Activated naive CD8-positive, alpha-beta T cell treated with anti-CD3 and anti-CD28 coated beads, Interleukin-2, amount 10 ng/mL, durations not matched to agents 7 days and 5 days (primary cell): Measurements from ENCODE around the gene RAB3C. TPM values are rescaled to one million over a fixed set of nuclear protein-coding genes. Genes with fewer than 3 reads are reported as not detected.

ENCODE experiments used
- ATAC-seq: fragments of 150-1000 bp; cut with Tn5 transposase; one replicate; pipeline ENCODE4 v1.10.0; 2021; ENCODE audit warnings: low read depth, moderate library complexity
- POLR2A ChIA-PET: fragments of 350-600 bp; sonication (Branson Sonifier 250); formaldehyde crosslinking; loops from one replicate; lab custom pipeline; 2021; ENCODE audit warnings: antibody characterized with exemption; lab: Charles Lee
- DNase-seq: peaks from one replicate; pipeline ENCODE4 v3.0.0; 2021
- H3K27ac Mint-ChIP-seq: one replicate; pipeline ENCODE4 v1.8.0; 2022; ENCODE audit warnings: mild to moderate bottlenecking, mixed read lengths
- H3K27me3 Mint-ChIP-seq: one replicate; pipeline ENCODE4 v1.8.0; 2022; ENCODE audit warnings: mild to moderate bottlenecking, moderate library complexity, mixed read lengths
- H3K36me3 Mint-ChIP-seq: one replicate; pipeline ENCODE4 v1.8.0; 2021; ENCODE audit warnings: mild to moderate bottlenecking, mixed read lengths
- H3K4me1 Mint-ChIP-seq: one replicate; pipeline ENCODE4 v1.8.0; 2021; ENCODE audit warnings: mixed read lengths
- H3K4me3 Mint-ChIP-seq: one replicate; pipeline ENCODE4 v1.8.0; 2022; ENCODE audit warnings: mild to moderate bottlenecking, moderate library complexity, mixed read lengths
- H3K9me3 Mint-ChIP-seq: one replicate; pipeline ENCODE4 v1.8.0; 2021; ENCODE audit warnings: mixed read lengths
- total RNA-seq, 2 experiments: library from RNA; stranded (reverse); gene quantifications; one replicate each; pipeline ENCODE4 v1.2.3, GENCODE V29; 2021

Gene RAB3C
- total RNA-seq, 2 experiments from 2014 or later: not detected

DNA sequence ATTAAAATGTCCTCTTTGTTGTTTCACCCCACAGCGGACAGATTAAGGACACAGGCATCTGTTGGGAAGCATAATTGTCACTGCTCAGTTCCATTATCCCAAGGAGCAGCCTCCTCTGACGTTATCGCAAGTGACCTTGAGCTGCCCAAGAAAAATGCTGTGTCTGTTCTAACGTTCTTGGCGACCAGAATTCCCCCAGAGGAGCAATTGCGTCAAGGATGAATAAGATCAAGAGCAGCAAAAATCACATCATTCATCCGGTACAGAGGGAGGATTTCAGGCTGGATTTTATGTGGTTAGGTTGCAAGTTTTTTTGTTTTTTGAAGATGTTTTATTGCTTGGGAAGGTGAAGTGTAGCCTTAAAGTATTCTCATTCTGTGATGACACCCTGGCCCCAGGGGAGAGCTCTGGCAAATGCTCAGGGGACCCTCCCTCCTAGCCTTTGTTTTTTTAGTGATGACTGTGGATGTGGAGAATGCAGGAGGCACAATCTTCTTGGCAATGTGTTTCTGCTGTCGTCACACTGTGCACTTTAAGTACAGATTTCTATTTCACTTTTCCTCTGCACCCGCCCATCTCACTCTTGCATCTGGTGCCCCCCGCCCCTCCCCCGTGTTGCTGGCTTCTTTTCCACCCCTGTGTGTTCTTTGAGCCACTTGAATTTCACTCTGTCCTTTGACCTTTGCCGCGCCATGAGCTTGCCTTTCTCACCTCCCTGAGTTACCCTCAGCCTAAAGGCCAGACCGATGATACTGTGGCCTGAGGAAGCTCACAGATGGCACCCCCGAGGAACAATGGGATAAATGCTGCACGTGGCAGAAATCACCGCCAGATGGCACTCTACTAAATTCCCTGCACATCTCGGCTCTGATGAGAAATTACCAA is 308.5 kb downstream of the RAB3C start:
- POLR2A ChIA-PET: interaction anchor here (0.7 kb wide), 1 partner anchor 838 kb away, joined by 3 read pairs; no protein-coding TSS in a partner anchor
- Mint-ChIP-seq H3K27ac (no peak overlapping the region), H3K27me3 (peaks cover 4% of the 10 kb centered on the region), H3K36me3 (no peaks in the 10 kb centered on the region), H3K4me3 (no peak overlapping the region), H3K9me3 (no peaks in the 10 kb centered on the region), H3K4me1 (peaks cover 19% of the 10 kb centered on the region)
- ATAC-seq (no peak), DNase-seq (peak; percentile 55)

DNA sequence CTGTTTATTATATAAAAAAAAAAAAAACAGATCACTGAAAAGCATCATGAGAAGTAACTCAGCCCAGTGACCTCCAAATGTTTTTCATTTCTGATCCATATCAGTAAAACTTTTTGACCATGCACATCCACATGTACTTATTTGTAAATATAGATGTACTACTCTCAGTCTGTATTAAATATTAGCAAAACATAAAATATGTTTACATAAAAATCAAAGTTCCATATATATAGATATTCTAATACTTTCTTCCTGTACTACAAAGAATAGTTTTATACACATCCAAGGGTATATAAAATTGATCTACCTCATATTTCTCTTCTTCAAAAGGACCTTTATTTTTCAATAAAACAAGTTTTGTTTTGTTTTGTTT is 309.1 kb downstream of the RAB3C start:
- H3K27me3 Mint-ChIP-seq: peaks cover 4% of the 10 kb centered on the region
- H3K4me3 Mint-ChIP-seq: no peak overlapping the region
- H3K9me3 Mint-ChIP-seq: no peaks in the 10 kb centered on the region
- peaks cover 13% of the 10 kb centered on the region for H3K4me1 Mint-ChIP-seq
- no peak overlapping the region for H3K27ac Mint-ChIP-seq
- H3K36me3 Mint-ChIP-seq: no peaks in the 10 kb centered on the region
- no peak for ATAC-seq
- POLR2A ChIA-PET: interaction anchor here (0.7 kb wide), 1 partner anchor 838 kb away, joined by 3 read pairs; no protein-coding TSS in a partner anchor
- no peak for DNase-seq

DNA sequence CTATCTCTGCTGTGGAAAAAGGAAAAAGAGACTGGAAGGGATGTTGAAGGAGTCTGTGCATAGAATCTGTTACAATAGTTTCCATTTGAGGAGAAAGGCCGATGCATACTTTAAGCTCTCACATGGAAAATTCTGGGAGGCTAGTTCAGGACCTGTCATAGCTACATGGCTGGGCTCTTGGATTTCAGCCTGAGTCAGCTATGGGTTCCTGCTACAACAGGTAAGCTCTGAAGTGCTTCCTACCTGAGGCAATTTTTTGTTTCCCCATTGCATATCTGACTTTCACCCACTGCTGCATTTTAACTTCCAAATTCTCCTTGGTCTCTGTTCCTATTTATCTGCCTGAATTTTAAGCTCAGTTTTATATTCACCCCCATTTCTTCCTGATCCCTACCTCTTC is 310.7 kb downstream of the RAB3C start:
- ATAC-seq (no peak), DNase-seq (no peak)
- H3K4me3 Mint-ChIP-seq: no peak overlapping the region
- H3K4me1 Mint-ChIP-seq: peaks cover 4% of the 10 kb centered on the region
- H3K27ac Mint-ChIP-seq: no peak overlapping the region
- H3K27me3 Mint-ChIP-seq: peaks cover 4% of the 10 kb centered on the region
- POLR2A ChIA-PET: no interaction called here
- no peaks in the 10 kb centered on the region for H3K9me3 Mint-ChIP-seq
- no peaks in the 10 kb centered on the region for H3K36me3 Mint-ChIP-seq

DNA sequence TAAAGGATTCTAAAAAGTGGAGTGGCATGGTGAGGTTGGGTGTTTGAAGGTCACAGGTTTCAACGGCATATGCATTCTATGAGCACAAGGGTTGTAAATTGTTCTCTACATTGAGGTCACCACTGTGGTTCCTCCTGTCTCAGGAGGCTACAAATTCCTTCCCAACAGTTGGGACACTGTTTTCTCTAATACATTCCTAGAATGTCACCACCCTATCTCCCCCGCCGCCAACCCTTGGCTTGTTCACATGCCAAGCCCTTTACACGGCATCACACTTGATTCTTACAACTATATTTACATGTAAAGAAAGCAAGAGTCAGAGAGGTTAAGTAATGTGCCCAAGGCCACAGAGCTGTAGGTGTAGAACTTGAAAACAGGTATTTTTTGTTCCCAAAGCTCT is 315.1 kb downstream of the RAB3C start:
- peaks cover 5% of the 10 kb centered on the region for H3K27me3 Mint-ChIP-seq
- H3K9me3 Mint-ChIP-seq: no peaks in the 10 kb centered on the region
- DNase-seq (no peak), ATAC-seq (no peak)
- no peak overlapping the region for H3K4me3 Mint-ChIP-seq
- H3K4me1 Mint-ChIP-seq: no peaks in the 10 kb centered on the region
- H3K27ac Mint-ChIP-seq: no peak overlapping the region
- POLR2A ChIA-PET: no interaction called here
- H3K36me3 Mint-ChIP-seq: no peaks in the 10 kb centered on the region

DNA sequence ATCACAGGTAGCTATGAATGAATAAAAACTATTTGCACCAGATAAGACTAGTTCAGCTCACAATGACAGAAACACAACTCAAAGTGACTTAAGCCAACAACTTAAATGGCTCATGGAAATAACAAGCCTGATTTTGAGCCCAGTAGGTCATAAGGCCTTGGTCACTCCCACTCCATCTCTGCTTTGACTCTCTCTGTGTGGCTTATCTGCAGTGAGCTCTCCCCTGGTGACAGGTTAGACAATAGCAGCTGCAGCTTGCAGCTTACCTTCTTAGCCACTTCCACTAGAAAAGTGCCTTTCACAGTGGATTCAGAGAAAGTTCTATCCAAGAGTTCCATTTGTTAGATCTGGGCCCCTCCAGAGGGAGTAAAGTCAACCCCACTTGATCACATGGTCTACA is 315.7 kb downstream of the RAB3C start:
- no peak for ATAC-seq
- Mint-ChIP-seq H3K4me3 (no peak overlapping the region), H3K36me3 (no peaks in the 10 kb centered on the region), H3K27me3 (peaks cover 8% of the 10 kb centered on the region), H3K27ac (no peak overlapping the region), H3K9me3 (no peaks in the 10 kb centered on the region), H3K4me1 (no peaks in the 10 kb centered on the region)
- no peak for DNase-seq
- POLR2A ChIA-PET: no interaction called here

- Mint-ChIP-seq H3K9me3 (no peaks in the 10 kb centered on the region), H3K4me1 (no peaks in the 10 kb centered on the region), H3K27me3 (peaks cover 8% of the 10 kb centered on the region), H3K27ac (no peak overlapping the region), H3K36me3 (no peaks in the 10 kb centered on the region), H3K4me3 (no peak overlapping the region)
- no peak for DNase-seq
- no peak for ATAC-seq
- POLR2A ChIA-PET: no interaction called here
Observed at GRCh38 chr5:58901271-58901670, 318.4 kb downstream of the RAB3C start.

GRCh38 chr5:58902305-58902704 is 319.4 kb downstream of the RAB3C start:
- no peaks in the 10 kb centered on the region for H3K36me3 Mint-ChIP-seq
- H3K27ac Mint-ChIP-seq: no peak overlapping the region
- no peak for DNase-seq
- H3K4me3 Mint-ChIP-seq: no peak overlapping the region
- no peak for ATAC-seq
- no peaks in the 10 kb centered on the region for H3K4me1 Mint-ChIP-seq
- H3K9me3 Mint-ChIP-seq: peaks cover 3% of the 10 kb centered on the region
- POLR2A ChIA-PET: no interaction called here
- peaks cover 8% of the 10 kb centered on the region for H3K27me3 Mint-ChIP-seq

DNA sequence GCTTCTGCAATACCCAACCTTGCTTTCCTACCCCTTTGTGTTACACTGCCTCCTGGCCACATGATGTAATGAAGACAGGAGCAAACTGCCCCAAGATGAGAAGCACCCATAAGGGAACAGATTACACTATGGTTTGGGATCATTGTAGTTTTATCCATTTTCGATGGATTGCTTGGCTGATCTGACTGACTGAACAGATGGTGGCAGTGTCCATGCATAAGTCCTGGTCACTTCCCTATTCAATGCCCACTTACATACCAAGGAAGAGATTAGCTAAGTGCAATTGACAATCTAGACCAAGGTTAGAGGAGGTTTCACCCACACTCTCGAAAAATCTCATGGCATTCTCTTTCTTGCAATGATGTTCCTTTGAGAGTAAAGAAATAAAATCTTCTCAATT is 319.9 kb downstream of the RAB3C start:
- POLR2A ChIA-PET: no interaction called here
- no peak for ATAC-seq
- Mint-ChIP-seq H3K27ac (no peak overlapping the region), H3K4me1 (no peaks in the 10 kb centered on the region), H3K36me3 (no peaks in the 10 kb centered on the region), H3K9me3 (peaks cover 3% of the 10 kb centered on the region), H3K4me3 (no peak overlapping the region), H3K27me3 (peaks cover 8% of the 10 kb centered on the region)
- DNase-seq: no peak

- POLR2A ChIA-PET: no interaction called here
- Mint-ChIP-seq H3K27ac (no peak overlapping the region), H3K4me3 (no peak overlapping the region), H3K9me3 (peaks cover 3% of the 10 kb centered on the region), H3K36me3 (no peaks in the 10 kb centered on the region), H3K27me3 (peaks cover 8% of the 10 kb centered on the region), H3K4me1 (no peaks in the 10 kb centered on the region)
- no peak for DNase-seq
- ATAC-seq: no peak
Observed at GRCh38 chr5:58904737-58905136, 321.9 kb downstream of the RAB3C start.

DNA sequence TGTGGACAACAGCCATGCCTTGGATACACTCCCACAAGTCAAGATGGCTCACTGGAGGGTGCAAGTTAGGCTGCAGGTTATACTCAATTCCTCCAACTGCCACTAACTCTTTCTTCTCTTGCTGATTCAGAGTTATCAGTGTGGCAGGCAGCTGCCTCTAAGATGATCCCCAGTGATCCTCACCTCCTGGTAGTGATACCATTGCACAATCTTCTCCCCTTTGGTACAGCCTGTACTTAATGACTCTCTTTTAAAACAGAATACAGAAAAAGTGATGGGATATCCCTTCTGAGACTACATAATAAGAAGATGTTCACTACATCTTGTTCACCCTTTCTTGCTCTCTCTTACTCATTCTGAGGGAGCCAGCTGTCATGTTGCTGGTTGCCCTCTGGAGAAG is 323.1 kb downstream of the RAB3C start:
- POLR2A ChIA-PET: no interaction called here
- no peak overlapping the region for H3K4me3 Mint-ChIP-seq
- ATAC-seq: no peak
- no peak overlapping the region for H3K27ac Mint-ChIP-seq
- DNase-seq: no peak
- H3K9me3 Mint-ChIP-seq: peaks cover 3% of the 10 kb centered on the region
- H3K4me1 Mint-ChIP-seq: no peaks in the 10 kb centered on the region
- no peaks in the 10 kb centered on the region for H3K36me3 Mint-ChIP-seq
- H3K27me3 Mint-ChIP-seq: peaks cover 8% of the 10 kb centered on the region

Other genes starting within 250 kb of the RAB3C start
- gene PLK2, start 123.0 kb upstream of the RAB3C start, total RNA-seq: 1 to 10 TPM; 3.8 to 4.4 TPM
- gene GAPT, start 91.6 kb upstream of the RAB3C start, total RNA-seq: under 1 TPM in 1 of 2 experiments, not detected in 1; 0.57 TPM